ENCODE measurements around the gene SMIM20. TPM values are rescaled to one million over a fixed set of nuclear protein-coding genes. Genes with fewer than 3 reads are reported as not detected.

Gene SMIM20
- total and polyA plus RNA-seq, 2 experiments from 2014 or later: 56.6 to 82.9 TPM

DNA sequence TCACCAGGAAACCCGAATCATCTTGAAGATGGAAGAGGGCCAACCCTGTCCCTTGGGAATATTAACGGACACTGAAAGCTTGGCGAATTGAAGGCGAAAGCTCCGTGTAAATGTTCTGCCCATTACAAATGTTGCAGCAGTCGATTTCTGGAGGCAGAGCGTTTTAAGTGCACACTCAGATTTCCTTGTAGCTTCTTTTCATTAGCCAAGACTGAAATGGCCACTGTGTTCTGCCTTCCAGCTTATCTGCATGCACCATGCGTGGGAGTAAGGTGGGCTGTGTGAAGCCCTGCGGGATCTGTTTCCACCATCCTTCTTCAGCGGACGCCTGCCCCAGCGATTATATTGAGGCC lies 1.3 kb downstream of the SMIM20 start:
- TF ChIP-seq EZH2phosphoT487 (IDR thresholded peaks at IDR 0.05; ENCODE audit: unreplicated experiment) (no peak), JUNB (IDR thresholded peaks at IDR 0.05; ENCODE audit: unreplicated experiment) (no peak)
- TF ChIP-seq, protein P1, sequence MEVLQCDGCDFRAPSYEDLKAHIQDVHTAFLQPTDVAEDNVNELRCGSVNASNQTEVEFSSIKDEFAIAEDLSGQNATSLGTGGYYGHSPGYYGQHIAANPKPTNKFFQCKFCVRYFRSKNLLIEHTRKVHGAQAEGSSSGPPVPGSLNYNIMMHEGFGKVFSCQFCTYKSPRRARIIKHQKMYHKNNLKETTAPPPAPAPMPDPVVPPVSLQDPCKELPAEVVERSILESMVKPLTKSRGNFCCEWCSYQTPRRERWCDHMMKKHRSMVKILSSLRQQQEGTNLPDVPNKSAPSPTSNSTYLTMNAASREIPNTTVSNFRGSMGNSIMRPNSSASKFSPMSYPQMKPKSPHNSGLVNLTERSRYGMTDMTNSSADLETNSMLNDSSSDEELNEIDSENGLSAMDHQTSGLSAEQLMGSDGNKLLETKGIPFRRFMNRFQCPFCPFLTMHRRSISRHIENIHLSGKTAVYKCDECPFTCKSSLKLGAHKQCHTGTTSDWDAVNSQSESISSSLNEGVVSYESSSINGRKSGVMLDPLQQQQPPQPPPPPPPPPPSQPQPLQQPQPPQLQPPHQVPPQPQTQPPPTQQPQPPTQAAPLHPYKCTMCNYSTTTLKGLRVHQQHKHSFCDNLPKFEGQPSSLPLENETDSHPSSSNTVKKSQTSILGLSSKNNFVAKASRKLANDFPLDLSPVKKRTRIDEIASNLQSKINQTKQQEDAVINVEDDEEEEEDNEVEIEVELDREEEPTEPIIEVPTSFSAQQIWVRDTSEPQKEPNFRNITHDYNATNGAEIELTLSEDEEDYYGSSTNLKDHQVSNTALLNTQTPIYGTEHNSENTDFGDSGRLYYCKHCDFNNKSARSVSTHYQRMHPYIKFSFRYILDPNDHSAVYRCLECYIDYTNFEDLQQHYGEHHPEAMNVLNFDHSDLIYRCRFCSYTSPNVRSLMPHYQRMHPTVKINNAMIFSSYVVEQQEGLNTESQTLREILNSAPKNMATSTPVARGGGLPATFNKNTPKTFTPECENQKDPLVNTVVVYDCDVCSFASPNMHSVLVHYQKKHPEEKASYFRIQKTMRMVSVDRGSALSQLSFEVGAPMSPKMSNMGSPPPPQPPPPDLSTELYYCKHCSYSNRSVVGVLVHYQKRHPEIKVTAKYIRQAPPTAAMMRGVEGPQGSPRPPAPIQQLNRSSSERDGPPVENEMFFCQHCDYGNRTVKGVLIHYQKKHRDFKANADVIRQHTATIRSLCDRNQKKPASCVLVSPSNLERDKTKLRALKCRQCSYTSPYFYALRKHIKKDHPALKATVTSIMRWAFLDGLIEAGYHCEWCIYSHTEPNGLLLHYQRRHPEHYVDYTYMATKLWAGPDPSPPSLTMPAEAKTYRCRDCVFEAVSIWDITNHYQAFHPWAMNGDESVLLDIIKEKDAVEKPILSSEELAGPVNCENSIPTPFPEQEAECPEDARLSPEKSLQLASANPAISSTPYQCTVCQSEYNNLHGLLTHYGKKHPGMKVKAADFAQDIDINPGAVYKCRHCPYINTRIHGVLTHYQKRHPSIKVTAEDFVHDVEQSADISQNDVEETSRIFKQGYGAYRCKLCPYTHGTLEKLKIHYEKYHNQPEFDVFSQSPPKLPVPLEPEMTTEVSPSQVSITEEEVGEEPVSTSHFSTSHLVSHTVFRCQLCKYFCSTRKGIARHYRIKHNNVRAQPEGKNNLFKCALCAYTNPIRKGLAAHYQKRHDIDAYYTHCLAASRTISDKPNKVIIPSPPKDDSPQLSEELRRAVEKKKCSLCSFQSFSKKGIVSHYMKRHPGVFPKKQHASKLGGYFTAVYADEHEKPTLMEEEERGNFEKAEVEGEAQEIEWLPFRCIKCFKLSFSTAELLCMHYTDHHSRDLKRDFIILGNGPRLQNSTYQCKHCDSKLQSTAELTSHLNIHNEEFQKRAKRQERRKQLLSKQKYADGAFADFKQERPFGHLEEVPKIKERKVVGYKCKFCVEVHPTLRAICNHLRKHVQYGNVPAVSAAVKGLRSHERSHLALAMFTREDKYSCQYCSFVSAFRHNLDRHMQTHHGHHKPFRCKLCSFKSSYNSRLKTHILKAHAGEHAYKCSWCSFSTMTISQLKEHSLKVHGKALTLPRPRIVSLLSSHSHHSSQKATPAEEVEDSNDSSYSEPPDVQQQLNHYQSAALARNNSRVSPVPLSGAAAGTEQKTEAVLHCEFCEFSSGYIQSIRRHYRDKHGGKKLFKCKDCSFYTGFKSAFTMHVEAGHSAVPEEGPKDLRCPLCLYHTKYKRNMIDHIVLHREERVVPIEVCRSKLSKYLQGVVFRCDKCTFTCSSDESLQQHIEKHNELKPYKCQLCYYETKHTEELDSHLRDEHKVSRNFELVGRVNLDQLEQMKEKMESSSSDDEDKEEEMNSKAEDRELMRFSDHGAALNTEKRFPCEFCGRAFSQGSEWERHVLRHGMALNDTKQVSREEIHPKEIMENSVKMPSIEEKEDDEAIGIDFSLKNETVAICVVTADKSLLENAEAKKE (CRISPR knock-in tag; IDR thresholded peaks at IDR 0.05): no peak
- TF ChIP-seq, protein P2, sequence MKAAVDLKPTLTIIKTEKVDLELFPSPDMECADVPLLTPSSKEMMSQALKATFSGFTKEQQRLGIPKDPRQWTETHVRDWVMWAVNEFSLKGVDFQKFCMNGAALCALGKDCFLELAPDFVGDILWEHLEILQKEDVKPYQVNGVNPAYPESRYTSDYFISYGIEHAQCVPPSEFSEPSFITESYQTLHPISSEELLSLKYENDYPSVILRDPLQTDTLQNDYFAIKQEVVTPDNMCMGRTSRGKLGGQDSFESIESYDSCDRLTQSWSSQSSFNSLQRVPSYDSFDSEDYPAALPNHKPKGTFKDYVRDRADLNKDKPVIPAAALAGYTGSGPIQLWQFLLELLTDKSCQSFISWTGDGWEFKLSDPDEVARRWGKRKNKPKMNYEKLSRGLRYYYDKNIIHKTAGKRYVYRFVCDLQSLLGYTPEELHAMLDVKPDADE (IDR thresholded peaks at IDR 0.05): no peak
- no peak for DNase-seq (ENCODE audit: low spot score)
- peaks cover 8% of the 10 kb centered on the region for H3K4me1 ChIP-seq (ENCODE audit: insufficient read depth)
- H3K27me3 ChIP-seq (ENCODE audit: insufficient read depth): no peaks in the 10 kb centered on the region
- H3K4me2 ChIP-seq: peak overlapping the region; percentile 82
- H2AFZ ChIP-seq: no peak overlapping the region
- H3K79me2 ChIP-seq (replicated peaks; ENCODE audit: insufficient read depth): peaks cover 48% of the 10 kb centered on the region
- ATAC-seq: no peak
- H4K20me1 ChIP-seq (replicated peaks; ENCODE audit: insufficient read depth): no peaks in the 10 kb centered on the region
- H3K4me3 ChIP-seq: peak overlapping the region; percentile 98
- Mint-ChIP-seq H3K27me3 (ENCODE audit: insufficient read depth, low read depth, poor library complexity) (peaks cover 6% of the 10 kb centered on the region), H3K27ac (peak overlapping the region; percentile 99), H3K36me3 (ENCODE audit: low read depth) (peaks cover 10% of the 10 kb centered on the region), H3K4me3 (peak overlapping the region; percentile 98), H3K4me1 (peaks cover 17% of the 10 kb centered on the region), H3K9me3 (no peaks in the 10 kb centered on the region; the same call in 2 of the 3 replicates)
- H3F3A ChIP-seq (replicated peaks; ENCODE audit: low read depth): 0 out of 2 replicates have a peak, but pooled peaks cover 6% of the 10 kb centered on the region
- H3K27ac ChIP-seq (ENCODE audit: low read depth): no peak overlapping the region
- H3K36me3 ChIP-seq (ENCODE audit: insufficient read depth): no peaks in the 10 kb centered on the region
- no peaks in the 10 kb centered on the region for H3K9me2 ChIP-seq (ENCODE audit: insufficient read depth)

DNA sequence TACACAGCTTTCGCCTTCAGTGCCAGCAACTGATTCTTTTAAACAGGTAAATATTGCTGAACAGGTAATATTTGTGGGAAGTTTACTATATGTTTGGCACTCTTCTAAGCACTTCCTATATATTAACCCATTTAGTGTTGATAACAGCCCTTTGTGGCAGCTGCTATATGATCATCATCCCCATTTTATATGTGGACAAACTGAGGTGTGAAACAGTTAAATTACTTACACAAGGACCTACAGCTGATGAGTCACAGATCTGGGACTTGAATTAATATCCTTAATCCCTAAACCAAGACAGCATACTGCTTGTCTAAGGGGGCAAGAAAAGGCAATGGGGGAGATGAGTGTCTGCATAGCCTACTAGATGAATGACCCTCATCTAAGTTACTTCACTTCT lies 2.9 kb downstream of the SMIM20 start:
- no peak for DNase-seq (ENCODE audit: low spot score)
- ATAC-seq: no peak
- no peaks in the 10 kb centered on the region; the same call in 2 of the 3 replicates for H3K9me3 Mint-ChIP-seq
- H3K27me3 ChIP-seq (ENCODE audit: insufficient read depth): no peaks in the 10 kb centered on the region
- no peaks in the 10 kb centered on the region for H3K9me2 ChIP-seq (ENCODE audit: insufficient read depth)
- no peak overlapping the region for H3K4me2 ChIP-seq
- H3K27ac Mint-ChIP-seq: no peak overlapping the region
- H3K79me2 ChIP-seq (replicated peaks; ENCODE audit: insufficient read depth): peaks cover 60% of the 10 kb centered on the region
- no peak overlapping the region for H3K27ac ChIP-seq (ENCODE audit: low read depth)
- no peak overlapping the region for H2AFZ ChIP-seq
- TF ChIP-seq CREB1 (CRISPR knock-in tag; IDR thresholded peaks at IDR 0.05; ENCODE audit: low read depth) (no peak), EZH2 (IDR thresholded peaks at IDR 0.05; ENCODE audit: low read depth, unreplicated experiment) (no peak), ZNF331 (CRISPR knock-in tag; IDR thresholded peaks at IDR 0.05; ENCODE audit: low read depth) (no peak), EZH2phosphoT487 (IDR thresholded peaks at IDR 0.05; ENCODE audit: unreplicated experiment) (no peak), NANOG (IDR thresholded peaks at IDR 0.05; ENCODE audit: borderline replicate concordance) (no peak)
- TF ChIP-seq, protein P3, sequence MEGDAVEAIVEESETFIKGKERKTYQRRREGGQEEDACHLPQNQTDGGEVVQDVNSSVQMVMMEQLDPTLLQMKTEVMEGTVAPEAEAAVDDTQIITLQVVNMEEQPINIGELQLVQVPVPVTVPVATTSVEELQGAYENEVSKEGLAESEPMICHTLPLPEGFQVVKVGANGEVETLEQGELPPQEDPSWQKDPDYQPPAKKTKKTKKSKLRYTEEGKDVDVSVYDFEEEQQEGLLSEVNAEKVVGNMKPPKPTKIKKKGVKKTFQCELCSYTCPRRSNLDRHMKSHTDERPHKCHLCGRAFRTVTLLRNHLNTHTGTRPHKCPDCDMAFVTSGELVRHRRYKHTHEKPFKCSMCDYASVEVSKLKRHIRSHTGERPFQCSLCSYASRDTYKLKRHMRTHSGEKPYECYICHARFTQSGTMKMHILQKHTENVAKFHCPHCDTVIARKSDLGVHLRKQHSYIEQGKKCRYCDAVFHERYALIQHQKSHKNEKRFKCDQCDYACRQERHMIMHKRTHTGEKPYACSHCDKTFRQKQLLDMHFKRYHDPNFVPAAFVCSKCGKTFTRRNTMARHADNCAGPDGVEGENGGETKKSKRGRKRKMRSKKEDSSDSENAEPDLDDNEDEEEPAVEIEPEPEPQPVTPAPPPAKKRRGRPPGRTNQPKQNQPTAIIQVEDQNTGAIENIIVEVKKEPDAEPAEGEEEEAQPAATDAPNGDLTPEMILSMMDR (conservative IDR thresholded peaks at IDR 0.05; ENCODE audit: low read depth in 2 of 2): no peak
- no peak overlapping the region for H3K4me3 ChIP-seq
- H3K4me1 ChIP-seq (ENCODE audit: insufficient read depth): peaks cover 8% of the 10 kb centered on the region
- H3K36me3 ChIP-seq (ENCODE audit: insufficient read depth): no peaks in the 10 kb centered on the region
- H4K20me1 ChIP-seq (replicated peaks; ENCODE audit: insufficient read depth): peaks cover 4% of the 10 kb centered on the region; the same call in 1 of the 2 replicates
- H3K36me3 Mint-ChIP-seq (ENCODE audit: low read depth): peaks cover 16% of the 10 kb centered on the region
- H3F3A ChIP-seq (replicated peaks; ENCODE audit: low read depth): 0 out of 2 replicates have a peak, but pooled peaks cover 6% of the 10 kb centered on the region
- peaks cover 8% of the 10 kb centered on the region for H3K27me3 Mint-ChIP-seq (ENCODE audit: insufficient read depth, low read depth, poor library complexity)
- H3K4me1 Mint-ChIP-seq: peaks cover 17% of the 10 kb centered on the region
- no peak overlapping the region for H3K4me3 Mint-ChIP-seq

Data from GM23338 (cell line).